Measurements from ENCODE around the gene CATSPER3.

Gene CATSPER3

GRCh38 chr5:135030123-135030955, 62.6 kb downstream of the CATSPER3 start:
- no peak for DNase-seq (ENCODE audit: low spot score)

- DNase-seq (ENCODE audit: low spot score), result no peak
Measured at GRCh38 chr5:135030956-135031812, 63.5 kb downstream of the CATSPER3 start.

GRCh38 chr5:135031813-135032694, 64.3 kb downstream of the CATSPER3 start:
- DNase-seq (ENCODE audit: low spot score), result no peak

- DNase-seq (ENCODE audit: low spot score), result no peak
Measured at GRCh38 chr5:135032695-135032998, 64.9 kb downstream of the CATSPER3 start.

DNA sequence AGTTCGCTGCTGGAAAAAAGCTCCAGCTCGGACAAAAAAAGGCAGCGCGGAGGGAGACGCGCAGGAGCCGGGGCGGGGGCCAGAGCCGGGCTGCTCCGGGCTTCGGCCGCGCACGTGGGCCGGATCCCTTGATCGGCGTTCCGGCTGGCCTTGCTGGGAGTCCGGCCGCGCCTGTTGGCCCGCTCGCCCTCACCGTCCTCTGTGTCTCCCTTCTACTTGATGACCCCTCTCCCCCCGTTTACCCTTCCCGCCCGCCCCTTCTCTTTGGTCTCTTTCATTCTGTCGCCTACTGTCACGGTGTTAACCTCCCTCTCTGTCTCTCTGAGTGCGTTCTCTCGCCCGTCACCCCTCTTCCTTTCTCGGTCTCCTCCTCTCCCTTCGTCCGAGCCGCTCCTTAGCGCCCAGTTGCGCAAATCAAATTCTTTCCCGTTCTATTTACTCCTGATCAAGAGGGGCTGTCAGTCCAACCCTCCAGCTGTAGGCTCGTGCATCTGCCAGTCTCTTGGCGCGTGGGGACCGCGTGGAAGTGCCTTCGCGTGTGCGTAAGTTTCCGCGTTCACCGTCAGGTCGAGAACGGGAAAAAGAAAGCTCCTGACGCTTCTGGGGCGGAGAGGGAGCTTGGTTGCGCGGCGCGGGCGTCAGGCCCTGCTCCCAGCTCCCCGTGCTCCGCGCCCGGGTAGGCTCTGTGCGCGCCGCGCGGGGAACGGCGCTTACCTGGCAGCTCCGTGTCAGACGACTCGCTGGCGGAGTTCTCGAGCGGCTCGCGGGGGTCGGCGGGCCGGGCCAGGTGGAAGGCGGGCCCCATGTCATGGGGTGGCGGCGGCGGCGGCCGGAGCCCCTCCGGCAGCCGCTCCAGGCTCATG, 65.5 kb downstream of the CATSPER3 start:
- no peak for DNase-seq (ENCODE audit: low spot score)

- DNase-seq (ENCODE audit: low spot score), result no peak
Measured at GRCh38 chr5:135033901-135034235, 66.2 kb downstream of the CATSPER3 start, which contains the start of gene PITX1. Gene PITX1, minus strand, starts transcription at chr5:135034228. Its CDS starts 347 bp downstream, at chr5:135033881.

DNA sequence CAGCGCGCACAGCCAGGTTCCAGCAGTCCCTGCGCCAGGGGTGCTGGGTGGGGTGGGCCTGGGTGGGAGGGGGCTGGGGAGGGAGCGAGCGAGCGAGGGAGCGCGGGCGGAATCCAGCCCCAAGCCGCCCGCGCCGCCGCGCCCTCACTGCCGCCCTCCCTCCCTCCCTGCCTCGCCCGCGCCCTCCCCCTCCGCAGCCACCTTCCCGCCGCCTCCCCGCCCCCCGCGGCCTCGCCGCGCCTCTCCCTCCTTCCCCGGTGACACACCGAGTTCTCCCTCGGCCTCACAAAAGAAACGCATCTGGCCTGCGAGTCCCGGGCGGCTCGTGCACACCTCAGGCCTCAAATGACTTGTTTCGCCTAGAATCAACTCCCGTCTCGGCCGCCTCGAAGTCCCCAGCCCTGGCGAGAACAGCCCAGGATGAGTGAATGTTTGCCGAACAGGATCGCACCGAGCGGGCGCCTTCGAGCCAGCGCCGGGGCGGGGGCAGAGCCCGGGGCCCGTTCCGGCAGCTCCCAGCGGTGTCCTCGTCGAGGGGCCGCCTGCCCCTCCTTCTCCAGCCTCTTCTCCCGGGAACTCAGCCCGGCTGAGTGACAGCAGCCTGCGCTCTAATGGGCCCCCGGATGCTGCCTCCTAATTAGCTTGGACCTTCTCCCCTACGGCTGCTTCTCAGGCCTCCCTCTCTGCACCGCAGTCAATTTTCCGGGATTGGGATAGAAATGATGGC, 66.7 kb downstream of the CATSPER3 start:
- DNase-seq (ENCODE audit: low spot score), result no peak

- no peak for DNase-seq (ENCODE audit: low spot score)
Measured at GRCh38 chr5:135034963-135035677, 67.4 kb downstream of the CATSPER3 start.

DNA sequence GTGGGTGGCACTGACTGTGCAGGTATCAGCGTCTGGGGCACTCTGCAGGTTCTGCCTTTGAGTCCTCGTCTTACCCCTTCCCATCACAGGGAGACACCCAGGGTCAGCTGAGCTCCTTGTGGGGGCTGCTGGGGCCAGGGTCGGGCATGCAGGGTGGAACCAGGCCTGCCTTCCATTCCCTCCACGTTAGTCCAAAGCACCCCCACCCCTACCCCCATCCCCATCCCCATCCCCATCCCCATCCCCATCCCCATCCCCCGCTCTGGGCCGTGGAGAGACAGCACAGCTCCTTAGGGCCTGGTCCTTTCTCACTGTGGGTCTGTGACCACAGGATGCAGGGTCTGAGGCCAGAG, 67.9 kb downstream of the CATSPER3 start:
- no peak for DNase-seq (ENCODE audit: low spot score)

GRCh38 chr5:135036405-135036804, 68.7 kb downstream of the CATSPER3 start:
- no peak for DNase-seq (ENCODE audit: low spot score)

- DNase-seq (ENCODE audit: low spot score), result no peak
Measured at GRCh38 chr5:135037519-135038204, 70.0 kb downstream of the CATSPER3 start.

DNA sequence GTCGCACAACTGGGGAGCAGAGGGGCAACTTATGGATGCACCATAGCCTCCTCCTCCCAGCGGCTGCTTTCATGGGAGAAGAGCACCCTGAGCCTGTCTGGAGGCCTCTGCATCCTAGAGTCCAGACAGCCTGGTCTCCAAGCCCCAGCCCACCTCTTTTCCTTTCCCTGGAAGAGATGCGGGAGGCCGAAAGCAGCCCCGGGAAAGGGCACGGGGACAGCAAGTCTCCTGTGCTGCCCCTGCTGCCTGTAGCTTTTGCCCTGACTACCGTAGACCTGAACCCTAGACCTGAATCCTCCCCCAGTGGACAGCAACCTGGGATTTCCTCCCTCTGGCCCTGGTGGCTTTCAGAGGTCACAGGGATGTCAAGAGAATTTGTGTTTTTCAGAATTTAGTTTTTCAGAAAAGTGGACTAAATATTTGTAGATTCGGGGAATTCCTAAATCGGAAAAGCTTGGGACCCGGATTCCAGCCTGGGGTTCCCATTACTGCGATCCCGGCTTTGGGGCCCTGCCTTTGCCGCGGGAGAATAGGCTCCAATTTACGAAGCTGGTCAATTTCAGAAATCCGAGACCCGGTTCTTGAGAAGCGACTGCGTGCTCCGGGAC, 70.6 kb downstream of the CATSPER3 start:
- no peak for DNase-seq (ENCODE audit: low spot score)

DNA sequence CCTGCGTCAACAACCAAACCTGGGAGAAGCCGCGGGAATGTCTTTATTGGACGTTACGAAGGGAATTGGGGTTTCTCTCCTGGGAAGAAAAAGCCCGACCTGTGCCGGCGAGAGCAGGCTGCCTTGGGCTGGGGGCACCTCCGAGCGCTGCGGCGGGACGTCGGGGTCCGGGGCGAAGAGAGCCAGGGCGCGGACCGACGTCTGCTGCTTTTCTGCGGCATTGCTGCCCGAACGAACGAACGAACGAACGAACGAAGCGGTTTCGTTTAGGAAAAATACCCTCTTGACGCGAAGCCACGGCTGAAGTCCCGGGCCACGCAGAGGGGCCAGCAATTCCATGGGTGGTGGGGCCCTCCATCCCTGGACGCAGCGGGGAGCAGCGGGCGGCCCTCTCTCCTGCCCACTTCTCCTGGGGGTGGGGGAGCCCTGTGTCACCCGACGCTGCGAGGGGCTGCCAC, 71.1 kb downstream of the CATSPER3 start:
- no peak for DNase-seq (ENCODE audit: low spot score)

DNA sequence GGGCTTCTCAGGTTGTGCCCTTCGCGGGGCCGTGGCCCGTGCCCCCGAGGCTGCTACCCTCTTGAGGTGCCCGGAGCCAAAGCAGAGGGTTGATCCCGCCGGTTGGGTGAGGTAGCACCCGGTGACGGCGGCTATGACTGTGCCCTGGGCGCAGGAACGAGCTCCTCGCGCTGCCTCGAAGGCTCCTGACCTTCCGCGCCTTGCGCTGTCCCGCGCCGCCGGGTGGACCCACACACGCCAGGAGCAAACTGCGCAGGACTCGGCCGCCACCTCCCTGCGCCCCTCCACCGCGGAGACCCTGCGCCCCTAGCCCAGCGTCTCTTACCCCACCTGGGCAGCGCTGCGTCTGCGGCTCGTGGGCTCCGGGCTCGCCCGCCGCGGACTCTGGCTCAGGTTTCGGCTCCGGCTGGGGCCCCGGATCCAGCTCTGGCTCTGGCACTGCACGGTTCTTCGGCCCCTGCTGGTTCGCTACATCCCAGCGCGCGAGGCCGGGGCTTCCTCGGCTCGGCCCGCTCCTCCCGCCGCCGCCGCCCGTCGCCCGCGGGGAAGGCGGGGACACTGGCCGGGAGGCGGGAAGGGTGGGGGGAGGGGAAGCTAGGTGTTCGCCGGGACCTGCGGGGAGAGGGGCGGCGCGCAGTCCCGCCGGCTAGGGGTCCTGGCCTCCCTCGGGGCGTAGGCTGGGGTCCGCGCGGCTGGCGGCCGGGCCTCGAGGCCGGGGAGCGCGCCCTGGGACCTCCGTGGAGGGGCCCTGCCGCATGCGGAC, 71.7 kb downstream of the CATSPER3 start:
- DNase-seq (ENCODE audit: low spot score), result no peak

GRCh38 chr5:135040034-135040332, 72.3 kb downstream of the CATSPER3 start:
- DNase-seq (ENCODE audit: low spot score), result no peak

GRCh38 chr5:135040333-135041144, 72.8 kb downstream of the CATSPER3 start:
- DNase-seq (ENCODE audit: low spot score), result no peak

- DNase-seq (ENCODE audit: low spot score), result no peak
Measured at GRCh38 chr5:135041145-135041587, 73.5 kb downstream of the CATSPER3 start.
